ENCODE data around the gene DDB1. TPM values are rescaled to one million over a fixed set of nuclear protein-coding genes. Genes with fewer than 3 reads are reported as not detected.

The DDB1 gene
- total RNA-seq, 1 donor from 2014 or later = 215 TPM

DNA sequence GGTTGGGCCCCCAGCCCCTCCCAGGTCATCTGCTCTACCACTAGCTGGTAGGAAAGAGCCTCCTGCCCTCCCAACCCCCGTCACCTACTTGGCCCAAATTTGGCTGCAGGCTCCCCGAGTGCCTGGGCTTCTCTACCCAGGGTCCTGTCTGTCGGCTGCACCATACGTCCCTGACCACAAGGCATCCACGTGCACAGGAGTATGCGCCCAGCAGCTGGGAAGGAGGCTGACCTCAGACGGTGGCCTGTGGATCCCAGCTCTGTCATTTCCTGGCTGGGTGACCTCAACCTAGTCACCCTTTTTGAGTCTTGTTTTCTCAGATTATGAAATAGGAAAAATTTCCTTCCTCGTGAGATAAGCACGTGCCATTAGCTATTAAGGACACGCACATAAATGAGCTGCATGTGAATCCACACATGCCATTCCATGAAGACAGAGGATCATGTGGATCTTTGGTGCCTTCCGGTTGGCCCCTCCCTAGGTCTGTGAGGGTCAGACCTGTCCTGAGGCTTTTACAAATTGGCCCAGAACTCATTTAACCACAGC is 15.1 kb upstream of the DDB1 start:
- no peaks in the 10 kb centered on the region for H3K9me3 ChIP-seq (ENCODE audit: control insufficient read depth in 3 of 3, low read length in 3 of 3)
- H3K4me3 ChIP-seq (ENCODE audit: low read length in 3 of 3) = no peak overlapping the region
- H3K27me3 ChIP-seq (ENCODE audit: control insufficient read depth in 3 of 3, insufficient read depth in 3 of 3, low read length in 3 of 3) = no peaks in the 10 kb centered on the region
- H3K9ac ChIP-seq (ENCODE audit: low read depth in 1 of 3, low read length in 3 of 3) = peak overlapping the region in 1 of 3 donors; percentile 16
- peaks cover 37 to 52% (median 49%) of the 10 kb centered on the region in 3 donors for H3K36me3 ChIP-seq (ENCODE audit: control insufficient read depth in 3 of 3, insufficient read depth in 3 of 3, low read length in 3 of 3)
- peaks cover 0 to 2% (median 0%) of the 10 kb centered on the region in 3 donors for H3K4me1 ChIP-seq (ENCODE audit: control insufficient read depth in 3 of 3, insufficient read depth in 3 of 3, low read length in 3 of 3)
- no peak overlapping the region for H3K27ac ChIP-seq (ENCODE audit: low read depth, low read length)

DNA sequence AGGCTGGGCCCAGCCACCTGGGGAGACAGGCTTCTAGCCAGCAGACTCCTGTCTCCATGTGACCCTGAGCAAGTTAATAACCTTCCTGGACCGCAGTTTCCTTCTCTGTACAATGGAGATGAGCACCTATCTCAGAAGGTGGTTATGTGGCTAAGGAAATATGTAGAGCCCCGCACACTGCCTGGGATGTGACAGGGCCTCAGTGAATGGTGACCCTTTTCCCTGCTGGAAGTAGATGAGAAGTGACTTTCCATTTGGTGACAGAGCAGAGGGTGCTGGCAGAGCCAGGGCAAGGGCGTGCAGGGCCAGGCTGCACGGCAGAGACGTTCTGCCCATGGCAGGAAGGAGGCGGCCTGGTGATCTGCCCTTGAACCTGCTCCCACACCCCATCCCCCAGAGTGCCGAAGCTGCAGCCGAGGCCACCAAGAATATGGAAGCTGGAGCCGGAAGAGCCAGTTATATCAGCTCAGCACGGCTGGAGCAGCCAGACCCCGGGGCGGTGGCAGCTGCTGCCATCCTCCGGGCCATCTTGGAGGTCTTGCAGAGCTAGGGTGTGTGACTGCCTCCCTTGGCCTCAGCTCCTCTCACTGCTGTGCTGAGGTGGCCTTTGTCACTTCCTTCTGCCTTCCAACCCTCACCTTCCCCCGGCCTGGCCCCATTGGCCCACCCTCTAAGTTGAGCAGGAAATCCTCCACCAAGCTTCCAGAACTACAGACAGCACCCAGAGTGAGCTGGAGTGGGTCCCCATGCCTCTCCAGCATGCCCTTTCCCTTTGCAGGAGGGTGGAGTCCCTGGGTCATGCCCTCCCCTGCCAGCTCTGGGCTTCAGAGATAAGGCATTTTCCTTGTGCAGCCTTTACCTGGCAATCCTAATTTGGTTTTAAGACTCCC is 13.3 kb upstream of the DDB1 start:
- Histone ChIP-seq H3K27ac (ENCODE audit: low read depth, low read length) (no peak overlapping the region), H3K27me3 (ENCODE audit: control insufficient read depth in 3 of 3, insufficient read depth in 3 of 3, low read length in 3 of 3) (no peaks in the 10 kb centered on the region), H3K9me3 (ENCODE audit: control insufficient read depth in 3 of 3, low read length in 3 of 3) (no peaks in the 10 kb centered on the region), H3K4me3 (ENCODE audit: low read length in 3 of 3) (no peak overlapping the region), H3K36me3 (ENCODE audit: control insufficient read depth in 3 of 3, insufficient read depth in 3 of 3, low read length in 3 of 3) (peaks cover 34 to 63% (median 45%) of the 10 kb centered on the region in 3 donors), H3K4me1 (ENCODE audit: control insufficient read depth in 3 of 3, insufficient read depth in 3 of 3, low read length in 3 of 3) (peaks cover 0 to 2% (median 0%) of the 10 kb centered on the region in 3 donors), H3K9ac (ENCODE audit: low read depth in 1 of 3, low read length in 3 of 3) (no peak overlapping the region)

DNA sequence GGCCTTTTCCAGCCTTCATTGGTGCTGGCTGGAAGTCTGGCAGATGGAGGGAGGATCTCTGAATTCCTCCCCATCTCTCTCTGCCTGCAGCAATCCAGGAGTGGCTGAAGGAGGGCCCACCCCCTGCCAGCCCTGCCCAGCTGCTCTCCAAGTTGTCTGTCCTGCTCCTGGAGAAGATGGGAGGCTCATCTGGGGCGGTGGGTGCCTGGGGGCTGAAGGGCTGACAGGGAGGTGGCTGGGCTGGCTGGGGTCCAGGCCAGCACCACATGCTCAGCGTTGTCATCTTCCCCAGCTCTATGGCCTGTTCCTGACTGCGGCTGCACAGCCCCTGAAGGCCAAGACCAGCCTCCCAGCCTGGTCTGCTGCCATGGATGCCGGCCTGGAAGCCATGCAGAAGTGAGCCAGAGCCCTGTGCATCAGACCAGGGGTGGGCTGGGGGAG is 12.3 kb upstream of the DDB1 start:
- no peaks in the 10 kb centered on the region for H3K27me3 ChIP-seq (ENCODE audit: control insufficient read depth in 3 of 3, insufficient read depth in 3 of 3, low read length in 3 of 3)
- H3K4me3 ChIP-seq (ENCODE audit: low read length in 3 of 3) = no peak overlapping the region
- H3K9me3 ChIP-seq (ENCODE audit: control insufficient read depth in 3 of 3, low read length in 3 of 3) = no peaks in the 10 kb centered on the region
- H3K4me1 ChIP-seq (ENCODE audit: control insufficient read depth in 3 of 3, insufficient read depth in 3 of 3, low read length in 3 of 3) = peaks cover 0 to 2% (median 0%) of the 10 kb centered on the region in 3 donors
- H3K27ac ChIP-seq (ENCODE audit: low read depth, low read length) = no peak overlapping the region
- H3K9ac ChIP-seq (ENCODE audit: low read depth in 1 of 3, low read length in 3 of 3) = no peak overlapping the region
- peaks cover 28 to 56% (median 37%) of the 10 kb centered on the region in 3 donors for H3K36me3 ChIP-seq (ENCODE audit: control insufficient read depth in 3 of 3, insufficient read depth in 3 of 3, low read length in 3 of 3)

DNA sequence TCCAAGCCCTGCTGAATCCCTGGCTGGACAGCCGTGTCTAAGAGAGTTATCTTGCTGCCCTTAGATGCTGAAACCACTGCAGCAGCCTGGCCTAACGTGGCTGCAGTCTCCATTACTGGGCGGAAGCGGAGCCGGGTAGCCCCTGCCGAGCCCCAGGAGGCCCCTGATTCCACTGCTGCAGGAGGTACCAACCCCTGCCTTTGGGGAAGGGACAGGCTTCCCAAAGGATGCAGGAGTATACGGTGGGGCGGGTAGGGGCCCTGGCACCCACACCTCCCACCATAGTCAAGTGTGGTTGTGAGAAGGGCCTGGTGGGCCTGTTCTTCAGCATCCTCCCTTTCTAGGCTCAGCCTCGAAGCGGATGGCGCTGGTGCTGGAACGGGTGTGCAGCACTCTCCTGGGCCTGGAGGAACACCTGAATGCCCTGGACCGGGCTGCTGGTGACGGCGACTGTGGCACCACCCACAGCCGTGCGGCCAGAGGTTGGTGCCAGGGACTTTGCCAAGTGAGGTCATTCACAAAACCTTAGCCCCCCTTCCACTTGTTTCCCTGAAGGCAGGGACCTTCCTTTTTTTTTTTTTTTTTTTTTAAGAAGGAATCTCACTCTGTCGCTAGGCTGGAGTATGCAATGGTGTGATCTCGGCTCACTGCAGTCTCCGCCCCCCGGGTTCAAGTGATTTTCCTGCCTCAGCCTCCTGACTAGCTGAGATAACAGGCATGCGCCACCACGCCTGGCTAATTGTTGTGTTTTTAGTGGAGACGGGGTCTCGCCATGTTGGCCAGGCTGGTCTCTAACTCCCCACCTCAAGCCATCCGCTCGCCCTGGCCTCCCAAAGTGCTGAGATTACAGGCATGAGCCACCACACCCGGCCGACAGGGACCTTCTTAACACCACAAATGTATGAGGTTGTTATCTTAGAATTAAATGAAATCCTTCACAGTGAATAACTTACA is 11.2 kb upstream of the DDB1 start:
- Histone ChIP-seq H3K9me3 (ENCODE audit: control insufficient read depth in 3 of 3, low read length in 3 of 3) (no peaks in the 10 kb centered on the region), H3K4me3 (ENCODE audit: low read length in 3 of 3) (no peak overlapping the region), H3K9ac (ENCODE audit: low read depth in 1 of 3, low read length in 3 of 3) (no peak overlapping the region), H3K4me1 (ENCODE audit: control insufficient read depth in 3 of 3, insufficient read depth in 3 of 3, low read length in 3 of 3) (peaks cover 0 to 2% (median 0%) of the 10 kb centered on the region in 3 donors), H3K36me3 (ENCODE audit: control insufficient read depth in 3 of 3, insufficient read depth in 3 of 3, low read length in 3 of 3) (peaks cover 19 to 49% (median 32%) of the 10 kb centered on the region in 3 donors), H3K27me3 (ENCODE audit: control insufficient read depth in 3 of 3, insufficient read depth in 3 of 3, low read length in 3 of 3) (no peaks in the 10 kb centered on the region), H3K27ac (ENCODE audit: low read depth, low read length) (no peak overlapping the region)

DNA sequence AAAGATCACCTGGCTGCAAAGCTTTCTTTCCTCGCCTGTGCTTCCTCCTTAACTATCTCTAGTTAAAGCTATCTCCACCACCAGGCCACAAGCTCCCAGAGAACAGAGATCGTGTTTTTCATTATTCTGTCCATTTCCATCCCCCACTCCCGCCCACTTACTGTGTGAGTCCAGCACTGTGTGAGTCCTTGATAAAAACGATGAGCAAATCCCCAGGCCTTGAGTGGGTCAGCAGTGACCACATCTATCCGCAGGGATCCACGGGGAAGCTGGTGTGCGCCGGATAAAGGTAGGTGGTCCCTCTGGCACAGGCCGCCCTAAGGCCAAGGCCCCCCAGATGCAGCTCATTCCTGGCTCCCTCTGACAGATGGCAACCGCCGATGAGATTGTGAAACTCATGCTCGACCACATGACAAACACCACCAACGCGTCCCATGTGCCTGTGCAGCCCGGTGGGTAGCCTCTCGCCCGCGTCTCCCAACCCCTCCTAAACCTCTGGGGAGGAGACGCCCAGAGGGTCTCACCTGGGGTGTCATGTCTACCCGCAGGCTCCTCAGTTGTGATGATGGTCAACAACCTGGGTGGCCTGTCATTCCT is 9.4 kb upstream of the DDB1 start:
- Histone ChIP-seq H3K4me1 (ENCODE audit: control insufficient read depth in 3 of 3, insufficient read depth in 3 of 3, low read length in 3 of 3) (no peaks in the 10 kb centered on the region), H3K9me3 (ENCODE audit: control insufficient read depth in 3 of 3, low read length in 3 of 3) (no peaks in the 10 kb centered on the region), H3K36me3 (ENCODE audit: control insufficient read depth in 3 of 3, insufficient read depth in 3 of 3, low read length in 3 of 3) (peaks cover 15 to 36% (median 22%) of the 10 kb centered on the region in 3 donors), H3K27me3 (ENCODE audit: control insufficient read depth in 3 of 3, insufficient read depth in 3 of 3, low read length in 3 of 3) (no peaks in the 10 kb centered on the region), H3K27ac (ENCODE audit: low read depth, low read length) (no peak overlapping the region), H3K4me3 (ENCODE audit: low read length in 3 of 3) (no peak overlapping the region), H3K9ac (ENCODE audit: low read depth in 1 of 3, low read length in 3 of 3) (no peak overlapping the region)

DNA sequence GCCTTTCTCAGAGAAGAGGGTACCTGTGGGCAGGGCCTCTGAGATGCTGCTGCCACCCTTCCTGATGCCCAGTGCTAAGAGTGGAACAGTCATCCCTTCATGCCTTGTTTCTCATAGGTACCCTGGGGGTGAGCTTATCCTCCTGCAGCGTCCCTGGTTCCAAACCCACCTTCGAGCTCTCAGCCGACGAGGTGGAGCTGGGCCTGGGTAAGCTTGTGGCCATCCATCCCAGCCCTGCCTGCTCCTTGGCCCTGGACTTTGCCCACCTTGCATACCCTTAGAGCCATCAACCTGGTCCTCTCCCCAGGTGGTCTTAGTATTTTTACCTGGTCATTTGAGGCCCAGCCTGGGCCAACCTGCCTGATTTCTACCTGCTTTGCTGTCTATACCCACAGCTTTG is 8.8 kb upstream of the DDB1 start:
- Histone ChIP-seq H3K4me1 (ENCODE audit: control insufficient read depth in 3 of 3, insufficient read depth in 3 of 3, low read length in 3 of 3) (peaks cover 0 to 2% (median 0%) of the 10 kb centered on the region in 3 donors), H3K36me3 (ENCODE audit: control insufficient read depth in 3 of 3, insufficient read depth in 3 of 3, low read length in 3 of 3) (peaks cover 15 to 31% (median 22%) of the 10 kb centered on the region in 3 donors), H3K27ac (ENCODE audit: low read depth, low read length) (no peak overlapping the region)

DNA sequence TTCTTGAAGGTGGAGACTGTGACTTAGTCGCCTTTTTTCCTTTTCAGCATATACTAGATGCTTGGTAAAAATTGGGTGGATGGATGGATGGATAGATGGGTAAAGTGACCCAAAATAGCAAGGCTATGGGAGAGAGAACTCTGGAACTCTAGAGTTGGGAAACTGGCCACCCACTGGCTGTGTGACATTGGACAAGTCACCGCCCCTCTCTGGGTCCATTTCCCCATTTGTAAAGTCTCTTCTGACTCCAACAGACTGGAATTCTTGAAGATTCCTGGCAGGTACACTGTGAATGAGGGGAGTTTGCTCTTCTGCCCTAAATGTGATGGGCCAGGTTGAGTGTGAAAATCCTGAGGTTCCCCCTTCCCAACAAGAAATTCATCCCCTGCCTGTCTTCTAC is 8.1 kb upstream of the DDB1 start:
- Histone ChIP-seq H3K9ac (ENCODE audit: low read depth in 1 of 3, low read length in 3 of 3) (no peak overlapping the region), H3K4me1 (ENCODE audit: control insufficient read depth in 3 of 3, insufficient read depth in 3 of 3, low read length in 3 of 3) (peaks cover 6 to 9% (median 7%) of the 10 kb centered on the region in 3 donors), H3K9me3 (ENCODE audit: control insufficient read depth in 3 of 3, low read length in 3 of 3) (no peaks in the 10 kb centered on the region), H3K27me3 (ENCODE audit: control insufficient read depth in 3 of 3, insufficient read depth in 3 of 3, low read length in 3 of 3) (no peaks in the 10 kb centered on the region), H3K4me3 (ENCODE audit: low read length in 3 of 3) (no peak overlapping the region), H3K27ac (ENCODE audit: low read depth, low read length) (no peak overlapping the region), H3K36me3 (ENCODE audit: control insufficient read depth in 3 of 3, insufficient read depth in 3 of 3, low read length in 3 of 3) (peaks cover 15 to 27% (median 22%) of the 10 kb centered on the region in 3 donors)

More for the DNA sequence above, 8.8 kb upstream of the DDB1 start:
- Histone ChIP-seq H3K4me3 (ENCODE audit: low read length in 3 of 3) (no peak overlapping the region), H3K9me3 (ENCODE audit: control insufficient read depth in 3 of 3, low read length in 3 of 3) (no peaks in the 10 kb centered on the region), H3K9ac (ENCODE audit: low read depth in 1 of 3, low read length in 3 of 3) (no peak overlapping the region), H3K27me3 (ENCODE audit: control insufficient read depth in 3 of 3, insufficient read depth in 3 of 3, low read length in 3 of 3) (no peaks in the 10 kb centered on the region)

DNA sequence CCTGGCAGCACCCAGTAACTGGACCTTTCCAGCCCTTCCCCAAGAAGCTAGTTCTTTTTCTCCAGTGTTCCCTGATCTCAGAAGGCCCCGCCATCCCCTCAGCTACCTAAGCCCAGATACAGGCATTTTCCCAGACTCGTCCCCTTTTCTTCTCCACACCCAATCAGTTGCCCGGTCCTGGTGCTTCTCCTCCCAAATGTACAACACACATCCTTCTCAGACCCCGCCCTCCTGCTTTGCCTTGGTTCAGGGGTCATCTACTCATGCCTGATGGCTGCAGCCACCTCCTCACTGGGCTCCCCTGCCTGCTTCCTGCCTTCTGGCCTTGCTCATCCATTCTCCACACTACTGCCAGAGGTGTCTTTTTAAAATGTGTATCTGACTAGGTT is 6.6 kb upstream of the DDB1 start:
- Histone ChIP-seq H3K9ac (ENCODE audit: low read depth in 1 of 3, low read length in 3 of 3) (no peak overlapping the region), H3K4me1 (ENCODE audit: control insufficient read depth in 3 of 3, insufficient read depth in 3 of 3, low read length in 3 of 3) (peaks cover 13 to 24% (median 17%) of the 10 kb centered on the region in 3 donors), H3K4me3 (ENCODE audit: low read length in 3 of 3) (no peak overlapping the region), H3K9me3 (ENCODE audit: control insufficient read depth in 3 of 3, low read length in 3 of 3) (no peaks in the 10 kb centered on the region), H3K27me3 (ENCODE audit: control insufficient read depth in 3 of 3, insufficient read depth in 3 of 3, low read length in 3 of 3) (no peaks in the 10 kb centered on the region), H3K36me3 (ENCODE audit: control insufficient read depth in 3 of 3, insufficient read depth in 3 of 3, low read length in 3 of 3) (peaks cover 15 to 27% (median 17%) of the 10 kb centered on the region in 3 donors), H3K27ac (ENCODE audit: low read depth, low read length) (no peak overlapping the region)

DNA sequence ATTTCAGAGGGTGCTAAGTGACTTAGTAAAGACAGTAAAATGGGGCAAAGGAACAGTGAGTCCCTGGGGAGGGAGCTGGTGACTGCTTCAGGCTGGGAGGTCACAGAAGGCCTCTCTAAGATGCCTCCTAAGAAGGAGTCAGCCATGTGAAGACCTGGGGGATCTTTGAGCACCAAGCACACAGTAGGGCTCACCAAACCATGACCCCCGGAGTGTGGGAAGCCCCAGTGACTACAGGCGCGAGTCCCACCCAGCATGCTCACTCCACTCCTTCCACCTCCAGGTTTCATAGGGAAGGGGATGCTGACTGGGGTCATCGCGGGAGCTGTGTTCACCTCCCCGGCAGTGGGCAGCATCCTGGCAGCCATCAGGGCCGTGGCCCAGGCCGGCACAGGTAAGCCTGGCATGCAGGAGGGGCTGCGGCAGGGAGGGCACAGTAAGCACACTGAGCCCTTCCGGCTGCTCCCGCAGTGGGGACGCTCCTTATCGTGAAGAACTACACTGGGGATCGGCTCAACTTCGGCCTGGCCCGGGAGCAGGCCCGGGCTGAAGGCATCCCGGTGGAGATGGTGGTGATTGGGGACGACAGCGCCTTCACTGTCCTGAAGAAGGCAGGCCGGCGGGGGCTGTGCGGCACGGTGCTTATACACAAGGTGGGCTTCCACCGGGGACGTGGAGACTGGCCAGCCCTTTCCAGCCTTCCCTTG is 6.0 kb upstream of the DDB1 start:
- Histone ChIP-seq H3K36me3 (ENCODE audit: control insufficient read depth in 3 of 3, insufficient read depth in 3 of 3, low read length in 3 of 3) (peaks cover 15 to 27% (median 17%) of the 10 kb centered on the region in 3 donors), H3K4me3 (ENCODE audit: low read length in 3 of 3) (no peak overlapping the region), H3K27ac (ENCODE audit: low read depth, low read length) (no peak overlapping the region), H3K4me1 (ENCODE audit: control insufficient read depth in 3 of 3, insufficient read depth in 3 of 3, low read length in 3 of 3) (peaks cover 18 to 29% (median 19%) of the 10 kb centered on the region in 3 donors), H3K27me3 (ENCODE audit: control insufficient read depth in 3 of 3, insufficient read depth in 3 of 3, low read length in 3 of 3) (no peaks in the 10 kb centered on the region), H3K9ac (ENCODE audit: low read depth in 1 of 3, low read length in 3 of 3) (peak overlapping the region in 1 of 3 donors; percentile 8), H3K9me3 (ENCODE audit: control insufficient read depth in 3 of 3, low read length in 3 of 3) (no peaks in the 10 kb centered on the region)

Measured in skeletal muscle tissue (tissue), 4 donors.